K562 (cell line): ENCODE results near the gene SPOCD1. TPM values are rescaled to one million over a fixed set of nuclear protein-coding genes. Genes with fewer than 3 reads are reported as not detected.

Experiments
- BACH1 ChIP-seq: fragments of 200-800 bp; sonication (Bioruptor generic); IDR thresholded peaks from 2 replicates; pipeline ENCODE4 v1.6.1; 2016; ENCODE audit warnings: missing genetic modification characterization, missing compliant biosample characterization
- BCOR ChIP-seq: fragments of 450-650 bp; IDR thresholded peaks from 2 replicates; pipeline ENCODE4 v1.6.1; 2016
- CBFA2T3 ChIP-seq: fragments of 450-650 bp; IDR thresholded peaks from 2 replicates; pipeline ENCODE4 v1.6.1; 2017
- COPS2 ChIP-seq: fragments of 450-650 bp; conservative IDR thresholded peaks from 2 replicates; pipeline ENCODE4 v1.6.1; 2016; ENCODE audit warnings: mild to moderate bottlenecking, moderate library complexity
- CXXC5 ChIP-seq: fragments of 250-450 bp; sonication (Bioruptor Pico); IDR thresholded peaks from 2 replicates; pipeline ENCODE4 v1.8.0; 2022; ENCODE audit warnings: inconsistent platforms, mild to moderate bottlenecking, moderate library complexity
- DPF2 ChIP-seq: fragments of 450-650 bp; IDR thresholded peaks from 2 replicates; pipeline ENCODE4 v1.6.1; 2016
- HMBOX1 ChIP-seq: sonication (generic); IDR thresholded peaks from 2 replicates; pipeline ENCODE4 v1.6.1; 2016
- KDM4B ChIP-seq, 2 experiments: fragments of 450-650 bp in 1 of 2; sonication (generic) in 1 of 2; IDR thresholded peaks; 2 replicates each; pipeline ENCODE4 v1.6.1; 2016 to 2017; ENCODE audit warnings: borderline replicate concordance in 2 of 2, antibody characterized with exemption in 1 of 2, low read depth in 1 of 2, mild to moderate bottlenecking in 1 of 2
- MGA ChIP-seq: fragments of 450-650 bp; IDR thresholded peaks from 2 replicates; pipeline ENCODE4 v1.6.1; 2016; ENCODE audit warnings: mild to moderate bottlenecking, moderate library complexity
- NFATC3 ChIP-seq: fragments of 450-650 bp; IDR thresholded peaks from 2 replicates; pipeline ENCODE4 v1.6.1; 2017; ENCODE audit warnings: mild to moderate bottlenecking
- PCBP2 ChIP-seq: fragments of 200-400 bp; formaldehyde crosslinking; IDR thresholded peaks from 2 replicates; pipeline ENCODE4 v1.6.1; 2018; ENCODE audit warnings: low read length, low read depth, mild to moderate bottlenecking, moderate library complexity; ENCODE audit not compliant: poor library complexity, severe bottlenecking
- ZBTB11 ChIP-seq, 3 experiments: fragments of 200-800 bp in 1 of 3; fragments of 250-450 bp in 1 of 3; fragments of 450-650 bp in 1 of 3; sonication (Bioruptor Pico) in 1 of 3; sonication (Bioruptor generic) in 1 of 3; formaldehyde crosslinking in 1 of 3; IDR thresholded peaks; 2 replicates each; pipeline versions ENCODE4 v1.6.1 to v1.8.0; 2016 to 2022; ENCODE audit warnings: mild to moderate bottlenecking in 2 of 3, missing genetic modification characterization in 2 of 3, missing compliant biosample characterization in 1 of 3, moderate library complexity in 1 of 3
- ZNF444 ChIP-seq: fragments of 250-450 bp; sonication (Bioruptor Pico); IDR thresholded peaks from 2 replicates; pipeline ENCODE4 v1.4.0; 2020; ENCODE audit warnings: mild to moderate bottlenecking, moderate library complexity
- polyA plus RNA-seq, 8 experiments: library from polyadenylated mRNA; depleted of rRNA in 4 of 8; stranded (reverse) in 5 of 8; unstranded in 3 of 8; fragments of >200 nt; fragmentation: Nextera tagmentation in 2 of 8; fragmentation: Illumina TruSeq in 1 of 8; extraction: Ambion mirVana in 2 of 8; extraction: Trizol in 1 of 8; gene quantifications; 2 replicates each; pipeline versions ENCODE4 v1.2.1 to v1.2.3, GENCODE V29; 2011 to 2014; ENCODE audit warnings: inconsistent platforms in 1 of 8, missing spikeins in 1 of 8
- total RNA-seq, 7 experiments: library from RNA; depleted of rRNA in 6 of 7; stranded (reverse); fragments of >200 nt in 6 of 7; fragmentation: Illumina TruSeq in 2 of 7; extraction: Trizol in 2 of 7; gene quantifications; 2 replicates each; pipeline versions ENCODE4 v1.2.1 to v1.2.3, GENCODE V29; 2011 to 2021; ENCODE audit warnings: low replicate concordance in 1 of 7

Gene SPOCD1
- total and polyA plus RNA-seq, 9 of the 15 experiments (the other 6 are each of a cell fraction or from before 2014, with no cell fraction given): 0.03 to 0.71 (median 0.26) TPM; not detected in 1

- TF ChIP-seq MGA (no peak), CBFA2T3 (0 out of 2 replicates have a peak, but pooled peaks have one; percentile 28), COPS2 (no peak), ZNF444 (CRISPR knock-in tag) (no peak), BACH1 (tag) (no peak), CXXC5 (CRISPR knock-in tag) (no peak), ZBTB11 (CRISPR knock-in tag; IDR thresholded peaks at IDR 0.05) (no peak), DPF2 (no peak), PCBP2 (no peak), NFATC3 (no peak), BCOR (no peak), KDM4B (IDR thresholded peaks at IDR 0.05; ENCODE audit: borderline replicate concordance in 2 of 2, low read depth in 1 of 2) (no peak), HMBOX1 (no peak)
Measured at GRCh38 chr1:31776516-31776915, 39.3 kb downstream of the SPOCD1 start (continued).
